GM18951 (cell line): ENCODE data around the gene MRPS34.
A peak's percentile ranks its signal among the peaks of the same experiment; 100 is the strongest.

Source experiments
- POLR2A ChIP-seq: IDR thresholded peaks from 4 replicates; pipeline ENCODE4 v1.6.1; 2011; ENCODE audit warnings: mild to moderate bottlenecking; ENCODE audit not compliant: insufficient read length, insufficient read depth; ENCODE audit errors: extremely low read depth
- in situ Hi-C: fragments of 300-500 bp; cut with MboI; formaldehyde crosslinking; loops from one replicate; pipeline ENCODE4 v1.12.0; 2022; ENCODE audit warnings: low sequenced_read_pairs, mixed read lengths, inconsistent platforms; ENCODE audit not compliant: unreplicated experiment

MRPS34 gene

DNA sequence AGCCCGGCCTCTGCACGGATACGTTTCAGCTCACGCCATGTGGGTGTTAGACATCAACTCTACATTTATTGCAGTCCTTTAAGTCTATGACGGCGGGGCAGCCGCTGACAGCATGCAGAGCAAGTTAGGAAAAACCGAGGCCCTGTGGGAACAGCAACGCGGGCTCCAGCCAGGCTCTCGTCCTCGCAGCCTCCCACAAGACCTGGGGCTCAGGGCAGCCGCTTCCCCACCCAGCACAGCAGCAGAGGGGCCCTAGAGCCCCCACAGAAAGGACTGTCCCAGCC lies 3.7 kb upstream of the MRPS34 start:
- in situ Hi-C loops, result no loop called here

DNA sequence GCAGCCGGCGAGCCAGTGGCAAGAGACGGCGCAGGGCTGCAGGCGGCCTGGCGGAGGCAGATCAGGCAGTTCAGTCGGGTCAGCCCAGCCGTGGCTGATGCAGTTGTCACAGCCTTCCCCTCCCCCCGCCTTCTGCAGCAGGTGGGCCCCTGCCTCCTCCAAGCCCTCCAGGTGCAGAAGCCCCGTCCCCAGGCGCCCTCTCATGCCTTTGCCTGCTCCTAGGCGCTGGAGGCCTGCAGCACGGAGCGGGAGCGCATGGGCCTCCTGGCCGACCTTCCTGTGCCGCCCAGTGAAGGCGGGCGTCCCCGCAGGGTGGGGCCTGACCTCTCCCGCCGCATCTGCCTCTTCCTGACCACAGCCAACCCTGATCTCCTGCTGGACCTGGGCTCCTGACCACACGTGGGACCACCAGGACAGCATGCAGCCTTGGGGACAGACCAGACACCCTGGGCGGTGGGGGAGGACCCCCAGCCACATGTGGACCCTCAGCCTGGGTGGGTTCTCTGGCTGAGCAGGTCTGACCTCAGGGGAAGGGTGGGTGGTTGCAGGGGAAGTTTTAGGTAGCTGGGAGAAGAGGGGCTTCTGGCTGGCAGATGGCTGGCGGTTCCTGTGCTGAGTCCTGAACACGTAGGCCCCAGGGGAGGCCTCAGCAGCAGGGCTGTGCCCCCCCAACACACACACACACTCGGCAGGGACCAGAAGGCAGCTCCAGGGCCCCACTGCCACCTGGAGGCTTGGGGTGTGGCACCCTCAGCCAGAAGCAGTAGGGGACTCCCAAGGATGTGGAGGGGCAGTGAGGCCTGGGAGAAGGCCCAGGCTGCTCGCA lies 3.1 kb upstream of the MRPS34 start:
- no peak for TF ChIP-seq POLR2A
- in situ Hi-C loops, result no loop called here

More for the DNA sequence above, 3.7 kb upstream of the MRPS34 start:
- TF ChIP-seq POLR2A, result peak; percentile 9

DNA sequence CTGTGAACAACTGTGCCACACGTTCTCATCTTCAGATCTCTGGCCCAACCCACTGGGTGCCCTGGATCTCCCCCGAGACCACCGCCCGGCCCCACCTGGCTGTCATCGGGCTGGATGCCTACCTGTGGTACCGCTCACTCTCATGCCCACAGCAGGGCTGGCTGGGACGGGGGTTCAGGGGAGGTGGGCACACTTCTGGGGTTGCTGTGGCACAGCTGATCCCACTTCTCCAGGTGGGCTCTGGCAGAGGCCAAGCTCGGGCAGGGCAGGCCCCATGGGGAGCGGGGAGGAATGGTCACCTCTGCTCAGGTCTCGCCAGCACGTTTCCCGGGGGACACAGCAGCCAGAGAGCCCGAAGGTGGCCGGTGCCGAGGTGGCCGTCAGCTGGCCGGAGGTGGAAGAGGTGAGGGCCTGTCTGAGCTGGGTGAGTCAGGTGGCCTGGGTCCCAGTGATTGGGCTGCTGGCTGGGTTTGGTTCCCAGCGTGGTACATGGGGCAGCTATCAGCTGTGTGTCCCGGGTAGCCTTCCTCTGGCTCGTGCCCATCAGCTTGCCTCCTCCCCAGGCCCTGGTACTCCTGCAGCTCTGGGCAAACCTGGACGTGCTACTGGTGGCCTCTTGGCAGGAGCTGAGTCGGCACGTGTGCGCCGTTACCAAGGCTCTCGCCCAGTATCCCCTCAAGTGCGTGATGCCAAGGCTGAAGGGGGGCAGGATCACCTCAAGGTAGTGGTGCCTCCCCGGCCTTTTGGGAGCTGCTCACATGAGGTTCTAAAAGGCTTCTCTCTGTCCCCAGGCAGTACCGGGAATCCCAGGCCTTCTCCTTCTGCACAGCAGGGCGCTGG lies 2.3 kb upstream of the MRPS34 start:
- no peak for TF ChIP-seq POLR2A
- in situ Hi-C loops, result no loop called here

DNA sequence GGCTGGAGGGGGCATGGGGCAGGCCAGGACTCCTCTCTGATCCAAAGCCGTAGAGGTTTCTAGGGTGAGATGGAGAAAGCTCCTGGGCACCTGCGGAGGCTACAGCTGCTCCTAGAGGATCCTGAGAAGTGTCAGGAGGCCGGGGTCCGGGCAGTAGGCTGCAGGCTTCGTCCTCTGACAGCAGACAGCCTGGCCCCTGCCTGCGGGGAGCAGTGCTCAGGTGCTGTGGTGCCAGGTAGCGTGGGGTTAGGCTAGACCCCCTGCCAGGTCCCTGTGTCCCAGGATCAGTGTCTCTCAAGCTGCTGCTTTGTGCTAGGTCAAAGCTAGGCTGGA lies 1.5 kb upstream of the MRPS34 start:
- TF ChIP-seq POLR2A, result no peak
- in situ Hi-C loops, result no loop called here

DNA sequence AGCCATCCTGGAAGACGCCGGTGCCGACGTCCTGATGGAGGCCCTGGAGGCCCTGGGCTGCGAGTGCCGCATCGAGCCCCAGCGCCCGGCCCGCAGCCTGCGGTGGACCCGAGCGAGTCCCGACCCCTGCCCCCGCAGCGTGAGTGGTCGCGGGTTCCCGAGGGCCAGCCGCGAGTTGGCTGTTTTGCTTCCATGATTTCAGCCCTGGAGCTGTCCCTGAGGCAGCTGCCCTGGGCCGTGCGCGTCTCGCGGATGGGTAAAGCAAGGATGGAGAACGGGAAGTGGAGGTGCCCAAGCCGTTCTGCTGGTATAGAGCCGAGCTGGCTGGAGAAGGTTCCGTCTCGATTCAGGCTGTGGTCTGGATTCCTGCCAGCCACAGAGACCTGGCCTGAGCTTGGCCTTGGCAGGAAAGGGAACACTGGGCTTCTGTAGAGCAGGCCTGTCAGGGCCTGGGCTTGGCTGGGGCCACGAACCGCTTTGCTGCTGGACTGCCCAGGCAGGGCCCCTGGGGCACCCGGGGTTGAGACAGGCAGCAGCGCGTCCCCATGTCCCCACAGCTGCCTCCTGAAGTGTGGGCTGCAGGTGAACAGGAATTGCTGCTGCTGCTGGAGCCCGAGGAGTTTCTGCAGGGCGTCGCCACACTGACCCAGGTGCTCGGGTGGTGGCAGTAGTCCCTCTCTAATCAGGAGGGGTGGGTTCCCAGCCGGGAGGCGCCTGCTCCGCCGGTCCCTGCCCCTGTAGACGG lies 941 bp upstream of the MRPS34 start:
- no peak for TF ChIP-seq POLR2A
- in situ Hi-C loops, result no loop called here

DNA sequence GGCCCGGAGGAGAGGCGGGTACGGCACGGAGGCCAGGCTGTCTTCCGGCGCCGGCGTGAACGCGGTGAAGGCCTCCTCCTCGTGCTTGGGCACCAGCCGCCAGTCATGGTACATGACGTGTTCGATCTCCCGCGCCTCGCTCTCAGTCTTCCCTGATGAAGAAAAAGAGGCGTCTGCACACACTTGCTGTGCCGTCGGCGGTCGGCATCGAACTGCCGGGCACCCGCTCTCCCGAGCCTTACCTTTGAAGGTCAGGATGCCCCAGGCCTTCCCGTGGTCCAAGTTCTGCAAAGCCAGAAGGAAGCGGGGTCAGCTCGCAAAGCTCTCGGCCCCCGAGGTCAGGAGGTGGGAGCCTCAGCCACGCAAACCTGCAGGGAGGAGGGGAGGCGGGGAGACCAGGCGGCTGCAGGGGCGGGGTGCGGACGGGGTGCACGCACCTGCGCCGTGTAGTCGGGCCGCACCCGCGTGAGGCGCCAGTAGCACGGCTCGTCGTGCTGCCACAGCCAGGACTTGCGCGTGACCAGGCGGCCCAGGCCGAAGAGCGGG lies 499 bp downstream of the MRPS34 start, which contains the start of gene EME2:
Gene EME2 (plus strand): TSS at position 449 of the 546 bp plus-strand sequence. CDS start 418 bp downstream, outside the sequence.
- TF ChIP-seq POLR2A, result no peak
- in situ Hi-C loops, result no loop called here

DNA sequence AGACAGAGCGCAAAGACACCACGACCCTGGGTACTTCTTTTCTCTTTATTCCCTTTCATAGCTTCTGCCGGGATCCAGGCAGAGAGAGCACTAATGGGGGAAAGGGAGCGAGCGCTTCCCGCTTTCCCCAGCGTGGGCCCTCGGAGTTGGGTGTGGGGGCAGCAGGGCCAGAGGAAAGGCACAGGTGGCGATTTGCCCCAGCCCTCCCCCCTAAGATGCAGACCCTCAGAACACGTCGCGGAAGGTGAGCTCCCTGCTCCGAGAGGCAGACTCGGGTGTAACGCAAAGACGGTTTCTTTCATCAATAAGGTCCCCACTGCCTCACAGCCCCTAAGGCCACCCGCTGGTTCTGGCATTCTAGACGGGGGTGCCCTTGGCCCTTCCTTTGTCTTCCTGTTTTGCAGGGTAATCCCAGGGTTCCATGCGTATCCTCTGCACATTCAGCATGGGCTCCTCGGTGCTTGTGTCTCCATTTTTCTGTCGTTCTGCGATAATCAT lies 1.0 kb downstream of the MRPS34 start:
- TF ChIP-seq POLR2A, result no peak
- in situ Hi-C loops, result no loop called here

DNA sequence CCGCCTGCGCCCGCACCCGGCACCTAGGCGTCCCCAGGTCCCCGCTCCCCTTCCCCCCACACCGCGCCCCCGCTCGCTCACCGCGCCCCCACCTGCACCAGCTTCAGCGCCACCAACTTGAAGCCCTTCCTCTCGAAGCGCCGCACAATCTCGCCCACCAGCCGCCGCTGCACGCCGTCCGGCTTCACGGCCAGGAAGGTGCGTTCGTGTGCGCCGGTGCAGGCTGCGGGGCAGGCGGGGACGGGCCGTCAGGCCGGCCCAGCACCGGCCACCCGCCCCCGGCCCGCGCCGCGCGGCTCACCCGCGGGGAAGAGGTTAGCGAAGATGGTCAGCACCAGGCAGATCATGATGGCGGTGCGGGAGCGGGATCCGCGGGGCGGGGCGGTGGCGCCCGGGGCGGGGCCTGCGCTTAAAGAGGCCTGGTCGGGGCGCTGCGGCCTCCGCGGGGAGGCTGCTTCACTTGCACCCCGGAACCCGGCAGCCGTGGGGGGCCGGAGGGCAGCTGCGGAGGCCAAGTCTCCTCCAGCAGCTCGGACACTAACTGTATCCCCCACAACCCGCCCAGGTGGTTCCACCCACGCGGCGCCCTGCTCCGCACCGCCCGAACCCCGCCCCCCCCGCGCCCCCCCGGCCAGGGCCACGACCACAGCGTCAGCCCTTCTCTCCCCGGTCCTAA lies 1.6 kb downstream of the MRPS34 start, which contains the start of gene NME3:
Gene NME3 (minus strand): TSS at position 356 of the 676 bp plus-strand sequence. CDS start 9 bp downstream, at position 347.
- peak; percentile 53 for TF ChIP-seq POLR2A
- in situ Hi-C loops, result no loop called here

DNA sequence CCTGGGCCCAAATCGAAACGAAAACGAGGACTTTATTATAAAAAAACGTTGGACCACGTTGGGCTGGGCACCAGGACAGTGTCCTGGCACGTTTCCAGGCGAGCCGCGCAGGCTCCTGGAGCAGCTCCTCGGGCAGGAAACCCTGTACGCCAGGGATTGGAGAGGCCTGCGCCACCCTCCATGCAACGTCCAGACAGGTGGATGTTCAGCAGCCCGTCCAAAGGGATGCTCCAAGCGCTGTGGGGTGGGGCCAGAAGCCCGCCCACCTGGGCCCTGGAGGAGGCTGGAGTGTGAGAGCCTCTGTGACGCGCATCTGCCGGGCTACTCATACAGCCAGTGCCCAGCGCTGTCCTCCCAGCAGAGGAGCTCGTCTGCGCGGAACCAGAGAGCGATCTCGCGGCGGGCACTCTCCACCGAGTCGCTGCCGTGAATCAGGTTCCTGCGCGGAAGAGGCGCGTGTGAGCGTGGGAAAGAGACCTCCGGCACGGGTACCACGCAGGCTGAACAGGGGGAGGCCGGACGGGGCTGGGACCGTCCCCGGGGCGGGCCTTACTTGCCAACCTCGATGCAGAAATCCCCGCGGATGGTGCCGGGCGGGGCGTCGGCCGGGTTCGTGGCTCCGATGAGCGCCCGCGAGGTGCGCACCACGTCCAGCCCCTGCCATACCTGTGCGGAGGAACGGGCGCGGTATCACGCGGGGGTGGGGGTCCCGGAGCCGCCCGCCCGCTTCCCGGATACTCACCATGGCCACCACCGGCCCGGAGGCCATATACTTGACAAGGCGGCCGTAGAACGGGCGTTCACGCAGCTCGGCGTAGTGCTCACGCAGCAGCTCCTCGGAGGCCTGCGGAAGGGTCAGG lies 2.4 kb downstream of the MRPS34 start:
- peak; percentile 23 for TF ChIP-seq POLR2A

DNA sequence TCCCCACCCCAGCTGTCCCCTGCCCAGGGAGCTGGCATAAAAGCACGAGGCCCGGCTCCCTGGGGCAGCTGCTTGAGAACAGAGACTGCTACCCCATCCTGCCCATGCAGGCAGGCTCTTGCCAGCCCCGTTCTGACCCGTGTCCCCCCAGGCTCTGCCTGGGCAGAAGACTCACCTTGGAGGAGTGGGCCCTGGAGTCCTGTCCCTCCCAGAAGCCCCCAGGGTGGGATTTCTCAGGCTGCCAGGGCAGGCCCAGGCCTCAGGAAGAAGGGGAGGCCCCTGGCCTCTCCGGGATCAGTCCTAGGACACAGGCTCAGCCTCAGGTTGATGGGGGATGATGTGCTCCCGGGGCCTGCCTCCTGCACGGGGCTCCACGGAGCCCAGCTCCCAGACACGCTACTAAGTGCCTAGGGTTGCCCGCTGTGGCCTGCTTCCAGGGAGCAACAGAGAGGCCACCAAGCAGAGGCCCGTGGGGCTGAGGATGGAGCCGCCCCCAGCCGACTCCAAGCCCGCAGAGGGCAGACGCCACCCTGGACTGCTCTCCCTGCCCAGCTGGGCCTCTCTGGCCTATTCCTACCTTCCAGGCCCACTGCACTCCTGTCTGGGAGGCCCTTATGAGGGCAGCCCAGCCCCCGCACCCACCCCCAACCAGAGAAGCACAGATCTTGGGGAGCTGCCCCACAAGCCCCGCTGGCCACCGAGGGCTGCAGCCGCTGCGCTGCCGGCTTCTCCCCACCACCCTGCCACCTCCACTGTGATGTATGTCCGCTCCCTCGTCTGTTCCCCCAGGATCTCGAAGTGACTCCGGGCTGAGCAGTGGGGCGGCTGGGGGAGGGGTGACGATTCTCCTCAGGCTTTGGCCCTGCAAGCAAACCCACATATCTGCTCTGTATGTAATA lies 3.3 kb downstream of the MRPS34 start:
- in situ Hi-C loops, result no loop called here
- TF ChIP-seq POLR2A, result no peak

More for the DNA sequence above, 2.4 kb downstream of the MRPS34 start:
- in situ Hi-C loops, result no loop called here

DNA sequence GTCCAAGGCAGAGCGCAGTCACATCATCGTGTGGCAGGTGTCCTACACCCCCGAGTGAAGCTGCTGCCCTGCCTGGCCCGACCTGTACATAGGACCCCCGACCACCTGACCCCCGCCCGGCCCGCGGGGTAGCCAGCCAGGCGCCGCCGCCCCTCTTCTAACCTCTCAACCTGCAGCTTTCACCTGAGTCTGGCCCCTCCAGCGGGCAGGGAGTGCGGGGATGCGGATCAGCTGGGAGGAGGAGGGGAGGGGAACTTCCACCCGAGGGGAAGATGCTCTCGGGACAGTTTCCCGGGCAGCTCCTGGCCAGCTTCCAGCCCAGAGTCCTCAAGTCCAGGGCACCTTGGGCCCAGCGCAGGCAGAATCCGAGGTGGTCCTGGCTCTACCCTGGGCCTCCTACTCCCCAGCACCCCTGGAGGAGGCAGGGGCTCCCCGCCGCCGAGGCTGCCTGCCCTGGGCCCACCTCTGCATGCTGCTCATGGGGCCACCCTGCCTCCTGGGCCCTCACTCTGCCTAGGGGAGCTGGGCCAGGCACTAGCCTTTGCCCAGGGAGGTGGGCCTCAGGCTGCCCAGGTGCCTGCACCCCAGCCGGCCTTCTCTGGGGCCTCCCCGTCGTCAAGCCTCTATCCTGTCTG lies 4.0 kb downstream of the MRPS34 start:
- in situ Hi-C loops, result no loop called here
- peak; percentile 21 for TF ChIP-seq POLR2A
